Neural progenitor cell (in vitro differentiated cells): ENCODE measurements around the gene IFI35.

Experiments used
- EZH2 ChIP-seq: fragments of 200-600 bp; sonication (generic); IDR thresholded peaks from 2 replicates; pipeline ENCODE4 v1.6.1; 2017; ENCODE audit warnings: antibody characterized with exemption, mild to moderate bottlenecking, moderate library complexity
- EZH2phosphoT487 ChIP-seq: fragments of 200-600 bp; sonication (generic); IDR thresholded peaks from 2 replicates; pipeline ENCODE4 v1.6.1; 2017; ENCODE audit warnings: antibody characterized with exemption
- TF ChIP-seq, protein P1 (sequence below): fragments of 200-600 bp; sonication (generic); IDR thresholded peaks from 2 replicates; pipeline ENCODE4 v1.5.1; 2017; ENCODE audit warnings: antibody characterized with exemption, mild to moderate bottlenecking

DNA sequence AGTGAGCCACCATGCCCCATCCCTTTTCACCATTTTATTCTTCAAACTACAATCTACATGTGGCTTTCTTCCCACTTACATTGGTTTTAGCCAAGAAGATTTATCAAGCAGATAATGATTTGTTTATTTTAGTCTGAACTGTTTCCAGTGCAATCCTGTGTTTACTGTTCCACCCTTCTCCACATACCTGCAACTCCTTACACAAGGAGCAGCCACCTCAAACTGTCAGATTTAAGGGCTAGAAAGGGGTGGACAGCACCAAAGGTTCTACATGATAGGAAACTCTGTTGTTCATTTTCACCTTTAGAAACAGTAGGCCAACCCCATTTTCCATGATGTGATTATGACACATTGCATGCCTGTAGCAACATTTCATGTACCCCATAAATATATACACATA is 24.3 kb upstream of the IFI35 start:
- TF ChIP-seq, protein P1, sequence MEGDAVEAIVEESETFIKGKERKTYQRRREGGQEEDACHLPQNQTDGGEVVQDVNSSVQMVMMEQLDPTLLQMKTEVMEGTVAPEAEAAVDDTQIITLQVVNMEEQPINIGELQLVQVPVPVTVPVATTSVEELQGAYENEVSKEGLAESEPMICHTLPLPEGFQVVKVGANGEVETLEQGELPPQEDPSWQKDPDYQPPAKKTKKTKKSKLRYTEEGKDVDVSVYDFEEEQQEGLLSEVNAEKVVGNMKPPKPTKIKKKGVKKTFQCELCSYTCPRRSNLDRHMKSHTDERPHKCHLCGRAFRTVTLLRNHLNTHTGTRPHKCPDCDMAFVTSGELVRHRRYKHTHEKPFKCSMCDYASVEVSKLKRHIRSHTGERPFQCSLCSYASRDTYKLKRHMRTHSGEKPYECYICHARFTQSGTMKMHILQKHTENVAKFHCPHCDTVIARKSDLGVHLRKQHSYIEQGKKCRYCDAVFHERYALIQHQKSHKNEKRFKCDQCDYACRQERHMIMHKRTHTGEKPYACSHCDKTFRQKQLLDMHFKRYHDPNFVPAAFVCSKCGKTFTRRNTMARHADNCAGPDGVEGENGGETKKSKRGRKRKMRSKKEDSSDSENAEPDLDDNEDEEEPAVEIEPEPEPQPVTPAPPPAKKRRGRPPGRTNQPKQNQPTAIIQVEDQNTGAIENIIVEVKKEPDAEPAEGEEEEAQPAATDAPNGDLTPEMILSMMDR: no peak
- no peak for TF ChIP-seq EZH2
- no peak for TF ChIP-seq EZH2phosphoT487
